ENCODE data around the gene TMEM245. TPM values are rescaled to one million over a fixed set of nuclear protein-coding genes. Genes with fewer than 3 reads are reported as not detected.

TMEM245 gene
- total RNA-seq, 1 donor from 2014 or later, result 40.0 TPM

- no peaks in the 10 kb centered on the region for H3K27me3 Mint-ChIP-seq (ENCODE audit: unreplicated experiment)
- peak overlapping the region; percentile 18 for H3K4me3 Mint-ChIP-seq (ENCODE audit: unreplicated experiment)
- TF ChIP-seq, protein P1, sequence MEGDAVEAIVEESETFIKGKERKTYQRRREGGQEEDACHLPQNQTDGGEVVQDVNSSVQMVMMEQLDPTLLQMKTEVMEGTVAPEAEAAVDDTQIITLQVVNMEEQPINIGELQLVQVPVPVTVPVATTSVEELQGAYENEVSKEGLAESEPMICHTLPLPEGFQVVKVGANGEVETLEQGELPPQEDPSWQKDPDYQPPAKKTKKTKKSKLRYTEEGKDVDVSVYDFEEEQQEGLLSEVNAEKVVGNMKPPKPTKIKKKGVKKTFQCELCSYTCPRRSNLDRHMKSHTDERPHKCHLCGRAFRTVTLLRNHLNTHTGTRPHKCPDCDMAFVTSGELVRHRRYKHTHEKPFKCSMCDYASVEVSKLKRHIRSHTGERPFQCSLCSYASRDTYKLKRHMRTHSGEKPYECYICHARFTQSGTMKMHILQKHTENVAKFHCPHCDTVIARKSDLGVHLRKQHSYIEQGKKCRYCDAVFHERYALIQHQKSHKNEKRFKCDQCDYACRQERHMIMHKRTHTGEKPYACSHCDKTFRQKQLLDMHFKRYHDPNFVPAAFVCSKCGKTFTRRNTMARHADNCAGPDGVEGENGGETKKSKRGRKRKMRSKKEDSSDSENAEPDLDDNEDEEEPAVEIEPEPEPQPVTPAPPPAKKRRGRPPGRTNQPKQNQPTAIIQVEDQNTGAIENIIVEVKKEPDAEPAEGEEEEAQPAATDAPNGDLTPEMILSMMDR (IDR thresholded peaks at IDR 0.05), result no peak
- H3K9me3 Mint-ChIP-seq (ENCODE audit: unreplicated experiment), result no peaks in the 10 kb centered on the region
- H3K27ac Mint-ChIP-seq (ENCODE audit: unreplicated experiment), result peak overlapping the region; percentile 92
- peaks cover 65% of the 10 kb centered on the region for H3K4me1 Mint-ChIP-seq (ENCODE audit: unreplicated experiment)
- no peak for DNase-seq (ENCODE audit: extremely low spot score, unreplicated experiment)
- peaks cover 15% of the 10 kb centered on the region for H3K36me3 Mint-ChIP-seq (ENCODE audit: unreplicated experiment)
These were observed 20.8 kb downstream of the TMEM245 start for GRCh38 chr9:109098960-109099308.

DNA sequence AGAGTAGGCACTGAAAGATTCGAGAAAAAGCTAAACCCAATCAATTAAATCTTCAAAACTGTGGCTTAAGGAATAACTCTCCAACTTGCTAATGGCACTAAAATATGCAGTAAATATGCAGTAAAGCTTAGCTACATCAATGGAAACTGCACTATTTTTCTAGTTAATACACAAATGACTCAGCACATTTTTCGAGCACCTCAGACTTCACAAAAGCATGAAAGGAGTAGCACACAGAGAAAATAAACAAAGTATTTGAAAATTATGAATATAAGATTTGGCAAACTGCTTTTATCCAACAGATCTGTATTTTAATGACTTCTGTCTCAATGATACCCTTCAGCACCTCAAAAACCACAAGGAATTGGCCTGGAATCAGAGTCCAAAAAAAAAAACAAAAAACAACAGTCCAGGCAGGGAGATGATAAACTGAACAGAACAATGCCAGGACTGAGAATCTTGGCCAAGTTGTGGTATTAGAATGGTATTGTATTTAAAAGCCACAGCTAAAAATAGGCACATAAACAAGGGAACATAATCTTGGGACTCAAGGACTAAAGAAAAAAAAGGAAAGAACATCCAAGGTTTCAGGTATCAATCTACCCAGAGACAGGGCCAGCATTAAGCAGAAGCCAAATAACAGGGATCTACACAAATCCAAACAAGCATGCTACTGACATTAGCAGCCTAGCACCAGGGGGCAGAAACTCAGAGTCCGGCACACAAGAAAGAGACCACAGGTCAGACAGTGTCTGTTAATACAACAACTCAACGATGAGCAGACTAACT is 21.4 kb downstream of the TMEM245 start:
- Mint-ChIP-seq H3K9me3 (ENCODE audit: unreplicated experiment) (no peaks in the 10 kb centered on the region), H3K27me3 (ENCODE audit: unreplicated experiment) (no peaks in the 10 kb centered on the region), H3K4me1 (ENCODE audit: unreplicated experiment) (peaks cover 69% of the 10 kb centered on the region), H3K27ac (ENCODE audit: unreplicated experiment) (peak overlapping the region; percentile 92), H3K36me3 (ENCODE audit: unreplicated experiment) (peaks cover 13% of the 10 kb centered on the region), H3K4me3 (ENCODE audit: unreplicated experiment) (peak overlapping the region; percentile 50)
- no peak for DNase-seq (ENCODE audit: extremely low spot score, unreplicated experiment)
- TF ChIP-seq, protein P1 (IDR thresholded peaks at IDR 0.05), result peak; percentile 59

GRCh38 chr9:109097146-109097545 is 22.6 kb downstream of the TMEM245 start:
- DNase-seq (ENCODE audit: extremely low spot score, unreplicated experiment), result no peak
- Mint-ChIP-seq H3K27me3 (ENCODE audit: unreplicated experiment) (no peaks in the 10 kb centered on the region), H3K4me3 (ENCODE audit: unreplicated experiment) (no peak overlapping the region), H3K27ac (ENCODE audit: unreplicated experiment) (peak overlapping the region; percentile 92), H3K36me3 (ENCODE audit: unreplicated experiment) (peaks cover 13% of the 10 kb centered on the region), H3K9me3 (ENCODE audit: unreplicated experiment) (no peaks in the 10 kb centered on the region), H3K4me1 (ENCODE audit: unreplicated experiment) (peaks cover 73% of the 10 kb centered on the region)
- TF ChIP-seq, protein P1 (IDR thresholded peaks at IDR 0.05), result no peak

DNA sequence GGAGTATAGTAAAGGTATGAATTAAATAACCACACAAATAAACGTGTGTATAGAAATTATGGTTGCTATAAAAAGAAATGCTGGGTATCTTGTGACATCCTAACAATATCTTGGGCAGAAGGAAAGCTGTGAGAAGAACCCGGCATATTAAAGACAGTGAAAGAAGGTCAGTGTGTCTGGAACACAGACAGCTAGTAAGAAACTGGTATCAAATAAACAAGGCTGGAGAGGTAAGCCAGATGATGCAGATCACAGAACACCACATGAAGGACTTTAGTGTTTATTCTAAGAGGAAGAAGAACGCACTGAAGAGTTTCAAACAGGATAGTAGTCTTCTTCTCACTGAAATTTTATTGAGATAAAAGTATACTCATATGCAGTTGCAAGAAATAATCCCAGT is 24.4 kb downstream of the TMEM245 start:
- H3K4me3 Mint-ChIP-seq (ENCODE audit: unreplicated experiment), result no peak overlapping the region
- peak overlapping the region; percentile 2 for H3K27ac Mint-ChIP-seq (ENCODE audit: unreplicated experiment)
- TF ChIP-seq, protein P1 (IDR thresholded peaks at IDR 0.05), result no peak
- H3K27me3 Mint-ChIP-seq (ENCODE audit: unreplicated experiment), result no peaks in the 10 kb centered on the region
- no peaks in the 10 kb centered on the region for H3K9me3 Mint-ChIP-seq (ENCODE audit: unreplicated experiment)
- DNase-seq (ENCODE audit: extremely low spot score, unreplicated experiment), result no peak
- peaks cover 21% of the 10 kb centered on the region for H3K36me3 Mint-ChIP-seq (ENCODE audit: unreplicated experiment)
- peaks cover 63% of the 10 kb centered on the region for H3K4me1 Mint-ChIP-seq (ENCODE audit: unreplicated experiment)

DNA sequence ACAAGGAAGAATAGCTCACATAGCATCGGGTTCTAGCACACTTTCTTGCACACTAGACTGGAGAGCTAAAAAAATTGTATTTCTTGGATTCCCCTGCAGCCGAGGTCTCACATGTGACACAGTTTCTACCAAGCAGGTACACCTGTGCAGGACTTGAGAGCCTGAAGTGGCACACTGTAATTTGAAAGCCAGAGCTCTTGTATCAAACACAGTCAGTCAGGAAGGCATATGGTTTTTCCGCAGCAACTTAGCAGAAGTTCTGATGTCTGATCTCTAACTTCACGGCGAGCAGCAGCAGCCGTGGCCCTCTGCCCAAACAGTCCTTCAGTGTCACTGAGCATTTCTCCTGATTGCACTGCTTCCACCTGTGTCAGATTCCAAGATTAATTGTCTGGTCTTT is 25.5 kb downstream of the TMEM245 start:
- H3K4me1 Mint-ChIP-seq (ENCODE audit: unreplicated experiment), result peaks cover 59% of the 10 kb centered on the region

More for the DNA sequence above, 25.5 kb downstream of the TMEM245 start:
- TF ChIP-seq, protein P1 (IDR thresholded peaks at IDR 0.05), result no peak
- Mint-ChIP-seq H3K9me3 (ENCODE audit: unreplicated experiment) (no peaks in the 10 kb centered on the region), H3K27me3 (ENCODE audit: unreplicated experiment) (no peaks in the 10 kb centered on the region), H3K4me3 (ENCODE audit: unreplicated experiment) (no peak overlapping the region), H3K27ac (ENCODE audit: unreplicated experiment) (no peak overlapping the region), H3K36me3 (ENCODE audit: unreplicated experiment) (peaks cover 25% of the 10 kb centered on the region)
- DNase-seq (ENCODE audit: extremely low spot score, unreplicated experiment), result no peak

Data from osteocyte (in vitro differentiated cells).